Stimulated activated CD4-positive, alpha-beta T cell treated with anti-CD3 and anti-CD28 coated beads, Interleukin-15, amount 100 ng/mL, for 24 hours (primary cell): ENCODE results near the gene SLIT1.

Experiments
- DNase-seq: peaks from one replicate; pipeline ENCODE4 v3.0.0-alpha.2; 2020

The SLIT1 gene

GRCh38 chr10:96949039-96949683 is 236.6 kb downstream of the SLIT1 start:
- no peak for DNase-seq
